ENCODE data around the gene RIN3.

- TF ChIP-seq CTCF (IDR thresholded peaks at IDR 0.05) (no peak), POLR2A (IDR thresholded peaks at IDR 0.05) (no peak), POLR2AphosphoS5 (IDR thresholded peaks at IDR 0.05) (no peak)
These were observed 134.3 kb downstream of the RIN3 start for GRCh38 chr14:92647797-92648279.

Data from gastroesophageal sphincter (tissue), 3 donors.